DMS114 treated with DMSO at 0.1 percent for 48 hours (cell line): ENCODE data around the gene TRIB2.

Experiments
- DNase-seq: peaks from one replicate; lab custom pipeline; 2025; ENCODE audit not compliant: unreplicated experiment; lab: John Stamatoyannopoulos, UW

The TRIB2 gene

GRCh38 chr2:12719400-12720277 is 2.9 kb downstream of the TRIB2 start:
- no peak for DNase-seq

GRCh38 chr2:12720278-12720620 is 3.5 kb downstream of the TRIB2 start:
- DNase-seq = no peak

- no peak for DNase-seq
Observed at GRCh38 chr2:12720754-12721378, 4.1 kb downstream of the TRIB2 start.

- no peak for DNase-seq
Observed at GRCh38 chr2:12721566-12722446, 5.1 kb downstream of the TRIB2 start.

GRCh38 chr2:12722447-12723316 is 5.9 kb downstream of the TRIB2 start:
- DNase-seq = no peak

GRCh38 chr2:12723736-12724463 is 7.2 kb downstream of the TRIB2 start:
- DNase-seq = no peak

GRCh38 chr2:12725233-12726187 is 8.8 kb downstream of the TRIB2 start:
- no peak for DNase-seq

GRCh38 chr2:12726271-12726670 is 9.5 kb downstream of the TRIB2 start:
- no peak for DNase-seq

GRCh38 chr2:12727065-12727464 is 10.3 kb downstream of the TRIB2 start:
- DNase-seq = no peak

- DNase-seq = no peak
Observed at GRCh38 chr2:12727641-12728040, 10.9 kb downstream of the TRIB2 start.

GRCh38 chr2:12728221-12728777 is 11.6 kb downstream of the TRIB2 start:
- DNase-seq = no peak

GRCh38 chr2:12730265-12730664 is 13.5 kb downstream of the TRIB2 start:
- DNase-seq = no peak

GRCh38 chr2:12731701-12732280 is 15.1 kb downstream of the TRIB2 start:
- DNase-seq = no peak

GRCh38 chr2:12732651-12733050 is 15.9 kb downstream of the TRIB2 start:
- no peak for DNase-seq

- no peak for DNase-seq
Observed at GRCh38 chr2:12733846-12734245, 17.1 kb downstream of the TRIB2 start.

GRCh38 chr2:12734914-12735654 is 18.3 kb downstream of the TRIB2 start:
- no peak for DNase-seq

GRCh38 chr2:12737297-12737696 is 20.6 kb downstream of the TRIB2 start:
- DNase-seq = no peak
